MCF 10A (cell line): ENCODE data around the gene GAS2. TPM values are rescaled to one million over a fixed set of nuclear protein-coding genes. Genes with fewer than 3 reads are reported as not detected.

Experiments used
- BruUV-seq: library from RNA; stranded (reverse); fragments of 400-500 nt; replicated peaks from 2 replicates; lab custom pipeline; 2021; lab: Mats Ljungman, UMichigan
- CTCF ChIA-PET: fragments of 300-600 bp; sonication (Branson Sonifier 250); formaldehyde crosslinking; extraction: SDS; loops from one replicate; lab custom pipeline; 2021; ENCODE audit warnings: antibody characterized with exemption, inconsistent platforms; lab: Yijun Ruan, JAX
- POLR2A ChIA-PET: fragments of 300-600, 350-650 bp; sonication (Branson Sonifier 250); formaldehyde crosslinking; extraction: SDS; loops from one replicate; lab custom pipeline; 2020; ENCODE audit warnings: antibody characterized with exemption, inconsistent platforms; lab: Yijun Ruan, JAX
- DNase-seq: peaks from one replicate; pipeline ENCODE4 v3.0.0-alpha.2; 2018; ENCODE audit not compliant: unreplicated experiment
- H3K27ac Mint-ChIP-seq: one replicate; pipeline ENCODE4 v1.8.0; 2022; ENCODE audit warnings: mild to moderate bottlenecking, low read depth, mixed read lengths; ENCODE audit not compliant: unreplicated experiment
- H3K27me3 Mint-ChIP-seq: one replicate; pipeline ENCODE4 v1.8.0; 2022; ENCODE audit warnings: mixed read lengths; ENCODE audit not compliant: insufficient read depth, unreplicated experiment
- H3K36me3 Mint-ChIP-seq: one replicate; pipeline ENCODE4 v1.8.0; 2022; ENCODE audit warnings: mild to moderate bottlenecking, moderate library complexity, mixed read lengths; ENCODE audit not compliant: insufficient read depth, unreplicated experiment
- H3K4me1 Mint-ChIP-seq: one replicate; pipeline ENCODE4 v1.8.0; 2022; ENCODE audit warnings: mixed read lengths; ENCODE audit not compliant: insufficient read depth, unreplicated experiment
- H3K4me3 Mint-ChIP-seq: one replicate; pipeline ENCODE4 v1.8.0; 2022; ENCODE audit warnings: mild to moderate bottlenecking, moderate library complexity, mixed read lengths; ENCODE audit not compliant: unreplicated experiment
- H3K9me3 Mint-ChIP-seq: one replicate; pipeline ENCODE4 v1.8.0; 2022; ENCODE audit warnings: mixed read lengths; ENCODE audit not compliant: unreplicated experiment
- CTCF ChIP-seq: fragments of 200-600 bp; IDR thresholded peaks from one replicate; pipeline ENCODE4 v1.8.0; 2022; ENCODE audit warnings: antibody characterized with exemption, mild to moderate bottlenecking; ENCODE audit not compliant: unreplicated experiment
- intact Hi-C: fragments of 100-400 bp; cut with micrococcal nuclease; formaldehyde crosslinking; loops from 2 replicates; pipeline ENCODE4 v1.14.1; 2022
- total RNA-seq: library from RNA; stranded (reverse); gene quantifications from 2 replicates; pipeline ENCODE4 v1.2.3, GENCODE V29; 2022

GAS2 gene
- total RNA-seq, 1 experiment from 2014 or later: 1.4 TPM

- ChIA-PET POLR2A (no interaction called here), CTCF (interaction anchor here (0.9 kb wide), 1 partner anchor 37 kb away, joined by 4 read pairs; no protein-coding TSS in a partner anchor)
- no peak for TF ChIP-seq CTCF
- Mint-ChIP-seq H3K4me1 (peaks cover 12% of the 10 kb centered on the region), H3K9me3 (no peaks in the 10 kb centered on the region), H3K4me3 (no peak overlapping the region), H3K36me3 (no peaks in the 10 kb centered on the region), H3K27me3 (peaks cover 34% of the 10 kb centered on the region), H3K27ac (no peak overlapping the region)
- DNase-seq: no peak
- no TSS peak for BruUV-seq
- intact Hi-C loops: no loop called here
Measured at GRCh38 chr11:22715971-22716370, 49.6 kb downstream of the GAS2 start.

- POLR2A ChIA-PET: no interaction called here
- intact Hi-C loops: no loop called here
- CTCF ChIA-PET: no interaction called here
- H3K27me3 Mint-ChIP-seq: peaks cover 34% of the 10 kb centered on the region
- BruUV-seq: no TSS peak
- no peak for TF ChIP-seq CTCF
- no peaks in the 10 kb centered on the region for H3K9me3 Mint-ChIP-seq
- no peaks in the 10 kb centered on the region for H3K4me1 Mint-ChIP-seq
- H3K4me3 Mint-ChIP-seq: no peak overlapping the region
- no peak for DNase-seq
- H3K36me3 Mint-ChIP-seq: no peaks in the 10 kb centered on the region
- H3K27ac Mint-ChIP-seq: no peak overlapping the region
Measured at GRCh38 chr11:22720457-22720856, 54.0 kb downstream of the GAS2 start.

- H3K9me3 Mint-ChIP-seq: no peaks in the 10 kb centered on the region
- no peak overlapping the region for H3K4me3 Mint-ChIP-seq
Measured at GRCh38 chr11:22723274-22723673, 56.9 kb downstream of the GAS2 start.

GRCh38 chr11:22725079-22725478, 58.7 kb downstream of the GAS2 start:
- no peaks in the 10 kb centered on the region for H3K36me3 Mint-ChIP-seq

More at GRCh38 chr11:22723274-22723673, 56.9 kb downstream of the GAS2 start:
- Mint-ChIP-seq H3K27me3 (peaks cover 23% of the 10 kb centered on the region), H3K36me3 (no peaks in the 10 kb centered on the region), H3K4me1 (no peaks in the 10 kb centered on the region), H3K27ac (no peak overlapping the region)
- TF ChIP-seq CTCF: no peak
- no TSS peak for BruUV-seq
- no peak for DNase-seq
- intact Hi-C loops: no loop called here
- ChIA-PET POLR2A (no interaction called here), CTCF (interaction anchor here (1.5 kb wide), 1 partner anchor 10 kb away, joined by 3 read pairs; no protein-coding TSS in a partner anchor)

More at GRCh38 chr11:22725079-22725478, 58.7 kb downstream of the GAS2 start:
- BruUV-seq: no TSS peak
- Mint-ChIP-seq H3K4me3 (no peak overlapping the region), H3K9me3 (no peaks in the 10 kb centered on the region), H3K27ac (no peak overlapping the region), H3K4me1 (no peaks in the 10 kb centered on the region), H3K27me3 (peaks cover 19% of the 10 kb centered on the region)
- CTCF ChIA-PET: interaction anchor here (0.8 kb wide), 1 partner anchor 186 kb away, joined by 3 read pairs; no protein-coding TSS in a partner anchor
- intact Hi-C loops: no loop called here
- DNase-seq: no peak
- no peak for TF ChIP-seq CTCF
- POLR2A ChIA-PET: no interaction called here
